ENCODE results near the gene NRIP2.

DNA sequence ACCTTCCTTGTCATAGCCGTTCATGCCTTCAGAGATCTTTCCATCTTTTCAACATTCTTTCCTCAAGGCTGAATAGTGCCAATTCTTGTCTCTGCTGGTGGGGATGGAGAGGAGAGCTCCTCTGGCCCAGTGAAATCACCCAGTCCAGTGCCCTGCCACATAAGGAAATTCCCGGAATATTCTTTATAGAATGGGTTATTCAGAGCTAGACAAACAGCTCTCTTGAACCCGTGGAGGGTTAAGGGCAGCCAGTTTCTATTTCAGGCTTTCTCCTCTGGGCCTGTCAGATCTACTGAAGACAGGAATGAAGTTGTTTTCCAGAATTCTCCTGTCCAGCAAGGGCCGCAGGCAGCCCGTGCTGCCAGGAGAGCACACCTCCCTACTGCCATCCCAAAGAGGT, 8.1 kb upstream of the NRIP2 start:
- TF ChIP-seq, protein P1, sequence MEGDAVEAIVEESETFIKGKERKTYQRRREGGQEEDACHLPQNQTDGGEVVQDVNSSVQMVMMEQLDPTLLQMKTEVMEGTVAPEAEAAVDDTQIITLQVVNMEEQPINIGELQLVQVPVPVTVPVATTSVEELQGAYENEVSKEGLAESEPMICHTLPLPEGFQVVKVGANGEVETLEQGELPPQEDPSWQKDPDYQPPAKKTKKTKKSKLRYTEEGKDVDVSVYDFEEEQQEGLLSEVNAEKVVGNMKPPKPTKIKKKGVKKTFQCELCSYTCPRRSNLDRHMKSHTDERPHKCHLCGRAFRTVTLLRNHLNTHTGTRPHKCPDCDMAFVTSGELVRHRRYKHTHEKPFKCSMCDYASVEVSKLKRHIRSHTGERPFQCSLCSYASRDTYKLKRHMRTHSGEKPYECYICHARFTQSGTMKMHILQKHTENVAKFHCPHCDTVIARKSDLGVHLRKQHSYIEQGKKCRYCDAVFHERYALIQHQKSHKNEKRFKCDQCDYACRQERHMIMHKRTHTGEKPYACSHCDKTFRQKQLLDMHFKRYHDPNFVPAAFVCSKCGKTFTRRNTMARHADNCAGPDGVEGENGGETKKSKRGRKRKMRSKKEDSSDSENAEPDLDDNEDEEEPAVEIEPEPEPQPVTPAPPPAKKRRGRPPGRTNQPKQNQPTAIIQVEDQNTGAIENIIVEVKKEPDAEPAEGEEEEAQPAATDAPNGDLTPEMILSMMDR (IDR thresholded peaks at IDR 0.05) = no peak
- TF ChIP-seq EP300 (IDR thresholded peaks at IDR 0.05) (no peak), POLR2A (IDR thresholded peaks at IDR 0.05) (no peak), POLR2AphosphoS5 (IDR thresholded peaks at IDR 0.05) (no peak)
